Upper lobe of left lung (tissue), 6 donors: Measurements from ENCODE around the gene MRAP. TPM values are rescaled to one million over a fixed set of nuclear protein-coding genes. Genes with fewer than 3 reads are reported as not detected.
"Not testable (repeated sequence)": the region's sequence is repeated elsewhere in the genome, so short reads cannot be mapped to it uniquely, and the experiment has no call there.

Experiments
- ATAC-seq, 2 donors: fragments of 200-7000 bp; cut with Tn5 transposase; one replicate each; pipeline ENCODE4 v1.9.1; 2022; ENCODE audit warnings: mild to moderate bottlenecking in 2 of 2, moderate library complexity in 2 of 2; ENCODE audit not compliant: low FRiP score in 2 of 2
- DNase-seq, 2 donors: peaks; one replicate each; pipeline ENCODE4 v3.0.0-alpha.2; 2019 to 2020
- H3K27ac ChIP-seq, 4 donors: fragments of 200-600 bp; sonication (generic); one replicate each; pipeline ENCODE4 v1.5.1; 2016 to 2019
- H3K27me3 ChIP-seq, 4 donors: fragments of 200-600 bp; sonication (generic); one replicate each; pipeline ENCODE4 v1.5.1; 2017 to 2019
- H3K36me3 ChIP-seq, 4 donors: fragments of 200-600 bp; sonication (generic); one replicate each; pipeline ENCODE4 v1.5.1; 2016 to 2019
- H3K4me1 ChIP-seq, 4 donors: fragments of 200-600 bp; sonication (generic); one replicate each; pipeline ENCODE4 v1.5.1; 2018 to 2019
- H3K4me3 ChIP-seq, 4 donors: fragments of 200-600 bp; sonication (generic); one replicate each; pipeline ENCODE4 v1.5.1; 2017 to 2019; ENCODE audit warnings: mild to moderate bottlenecking in 2 of 4, moderate library complexity in 1 of 4
- H3K9me3 ChIP-seq, 4 donors: fragments of 200-600 bp; sonication (generic); one replicate each; pipeline ENCODE4 v1.5.1; 2018 to 2019
- EP300 ChIP-seq, 4 donors: sonication (generic); formaldehyde crosslinking; IDR thresholded peaks; one replicate each; pipeline ENCODE4 v1.5.1; 2017; ENCODE audit warnings: antibody characterized with exemption in 4 of 4, control low read depth in 2 of 4
- POLR2A ChIP-seq, 4 donors: fragments of 450-650 bp; IDR thresholded peaks; one replicate each; pipeline ENCODE4 v1.5.1; 2016 to 2017; ENCODE audit warnings: antibody characterized with exemption in 4 of 4, mild to moderate bottlenecking in 2 of 4
- POLR2AphosphoS5 ChIP-seq, 2 donors: sonication (generic); formaldehyde crosslinking; IDR thresholded peaks; one replicate each; pipeline ENCODE4 v1.5.1; 2017; ENCODE audit warnings: antibody characterized with exemption in 2 of 2
- WGBS, 2 donors: methylation state at CpG; one replicate each; pipeline ENCODE4 v1.1.5; 2017 to 2018; 5-methylcytosine and 5-hydroxymethylcytosine counted together
- total RNA-seq, 6 donors: library from RNA; depleted of rRNA in 4 of 6; stranded (reverse); fragments of >200 nt in 4 of 6; gene quantifications; one replicate each; pipeline versions ENCODE4 v1.1.0 to v1.2.1, GENCODE V29; 2016 to 2021
- TF ChIP-seq, protein P1 (sequence below), 6 experiments: fragments of 450-650 bp in 4 of 6; fragments of 200-600 bp in 2 of 6; sonication (generic) in 2 of 6; IDR thresholded peaks; one replicate each; pipeline ENCODE4 v1.5.1; 2016 to 2019; ENCODE audit warnings: antibody characterized with exemption in 6 of 6
- donor health status: DM: no; HTN: no; CAD: no; lungs with moderate emphysema.
- donor health status: DM: no; HTN: yes; CAD: no; lungs with severe emphysema.

The MRAP gene
- total RNA-seq, 6 donors from 2014 or later: 0.46 to 2.3 (median 0.54) TPM; not detected in 3

DNA sequence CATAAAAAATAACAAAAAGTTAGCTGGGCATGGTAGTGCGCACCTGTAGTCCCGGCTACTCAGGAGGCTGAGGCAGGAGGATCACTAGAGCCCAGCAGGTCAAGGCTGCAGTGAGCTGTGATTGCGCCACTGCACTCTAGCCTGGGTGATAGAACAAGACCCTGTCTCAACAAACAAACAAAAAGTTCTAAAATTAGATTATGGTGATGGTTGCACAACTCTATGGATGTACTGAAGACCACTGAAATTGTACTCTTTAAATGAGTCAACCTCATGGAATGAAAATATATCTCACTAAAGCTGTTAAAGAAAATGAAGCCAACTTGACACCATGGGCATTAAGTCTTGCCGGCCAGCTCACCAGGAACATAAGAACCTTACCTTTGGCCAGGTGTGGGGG lies 9.1 kb downstream of the MRAP start:
- H3K9me3 ChIP-seq: no peaks in the 10 kb centered on the region
- no peak for TF ChIP-seq POLR2AphosphoS5 (IDR thresholded peaks at IDR 0.05)
- TF ChIP-seq POLR2A (IDR thresholded peaks at IDR 0.05): no peak
- TF ChIP-seq, protein P1, sequence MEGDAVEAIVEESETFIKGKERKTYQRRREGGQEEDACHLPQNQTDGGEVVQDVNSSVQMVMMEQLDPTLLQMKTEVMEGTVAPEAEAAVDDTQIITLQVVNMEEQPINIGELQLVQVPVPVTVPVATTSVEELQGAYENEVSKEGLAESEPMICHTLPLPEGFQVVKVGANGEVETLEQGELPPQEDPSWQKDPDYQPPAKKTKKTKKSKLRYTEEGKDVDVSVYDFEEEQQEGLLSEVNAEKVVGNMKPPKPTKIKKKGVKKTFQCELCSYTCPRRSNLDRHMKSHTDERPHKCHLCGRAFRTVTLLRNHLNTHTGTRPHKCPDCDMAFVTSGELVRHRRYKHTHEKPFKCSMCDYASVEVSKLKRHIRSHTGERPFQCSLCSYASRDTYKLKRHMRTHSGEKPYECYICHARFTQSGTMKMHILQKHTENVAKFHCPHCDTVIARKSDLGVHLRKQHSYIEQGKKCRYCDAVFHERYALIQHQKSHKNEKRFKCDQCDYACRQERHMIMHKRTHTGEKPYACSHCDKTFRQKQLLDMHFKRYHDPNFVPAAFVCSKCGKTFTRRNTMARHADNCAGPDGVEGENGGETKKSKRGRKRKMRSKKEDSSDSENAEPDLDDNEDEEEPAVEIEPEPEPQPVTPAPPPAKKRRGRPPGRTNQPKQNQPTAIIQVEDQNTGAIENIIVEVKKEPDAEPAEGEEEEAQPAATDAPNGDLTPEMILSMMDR (IDR thresholded peaks at IDR 0.05): no peak
- TF ChIP-seq EP300 (IDR thresholded peaks at IDR 0.05): no peak
- no peak overlapping the region for H3K4me3 ChIP-seq
- H3K27me3 ChIP-seq: no peaks in the 10 kb centered on the region
- no peak overlapping the region for H3K27ac ChIP-seq
- peaks cover 0 to 9% (median 5%) of the 10 kb centered on the region in 4 donors for H3K36me3 ChIP-seq
- ATAC-seq (no peak), DNase-seq (no peak)
- H3K4me1 ChIP-seq: no peaks in the 10 kb centered on the region
- WGBS, 2 donors: 96% methylated on average over 4 of the region's 4 CpGs

DNA sequence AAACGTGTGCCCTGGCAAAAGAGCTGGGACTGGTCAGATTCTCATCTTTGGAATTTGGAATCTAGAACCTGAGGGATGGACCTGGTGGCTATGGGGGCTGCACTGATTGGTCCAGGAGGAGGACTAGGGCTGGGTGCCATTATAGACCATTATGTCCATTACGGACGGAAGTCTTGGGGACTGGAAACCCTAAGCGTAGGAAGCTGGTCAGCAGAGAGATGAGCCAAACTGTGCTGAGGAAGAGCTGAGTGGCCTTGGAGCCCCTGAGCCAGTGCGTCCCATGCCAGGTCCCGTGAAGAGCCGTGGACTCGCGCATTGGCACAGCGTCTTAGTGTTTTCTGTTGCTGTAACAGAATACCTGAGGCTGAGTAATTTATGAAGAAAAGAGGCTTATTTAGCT lies 10.0 kb downstream of the MRAP start:
- TF ChIP-seq EP300 (IDR thresholded peaks at IDR 0.05): no peak
- TF ChIP-seq, protein P1 (IDR thresholded peaks at IDR 0.05): no peak
- TF ChIP-seq POLR2A (IDR thresholded peaks at IDR 0.05): no peak
- no peak for TF ChIP-seq POLR2AphosphoS5 (IDR thresholded peaks at IDR 0.05)
- Histone ChIP-seq H3K27me3 (no peaks in the 10 kb centered on the region), H3K27ac (no peak overlapping the region), H3K36me3 (peaks cover 0 to 17% (median 9%) of the 10 kb centered on the region in 4 donors), H3K4me1 (no peaks in the 10 kb centered on the region), H3K4me3 (no peak overlapping the region), H3K9me3 (no peaks in the 10 kb centered on the region)
- 95 to 96% methylated on average over 10 of the region's 10 CpGs for whole genome bisulfite sequencing, 2 donors
- no peak for DNase-seq
- ATAC-seq: no peak

DNA sequence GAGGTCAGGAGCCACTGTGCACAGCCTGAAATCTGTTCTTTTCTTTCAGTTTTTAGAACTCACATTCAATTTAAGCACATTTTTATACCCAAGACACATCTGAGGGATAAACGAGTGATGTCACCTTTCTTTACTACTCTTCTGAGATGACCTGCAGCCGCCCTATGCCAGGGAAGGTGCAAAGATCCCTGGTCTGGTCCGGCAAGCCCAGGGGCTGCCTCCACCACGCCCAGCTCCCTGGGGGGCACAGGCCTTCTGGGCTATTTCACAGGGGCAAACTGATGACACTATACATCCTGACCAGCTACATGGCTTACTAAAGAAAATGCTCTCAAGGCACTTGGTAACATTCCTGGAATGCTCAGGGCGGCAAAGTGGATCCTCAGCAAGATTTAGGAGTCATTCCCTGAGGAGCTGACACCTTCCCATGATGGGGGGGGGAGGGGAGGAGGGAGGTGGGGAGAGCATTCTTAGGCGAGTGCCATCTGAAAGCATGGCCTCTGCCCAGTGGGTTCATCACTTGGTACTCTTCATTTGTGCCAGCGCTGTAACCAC lies 11.3 kb downstream of the MRAP start:
- WGBS, 2 donors: 89 to 91% methylated on average over 5 to 7 of the region's 7 CpGs
- ATAC-seq (no peak), DNase-seq (no peak)

DNA sequence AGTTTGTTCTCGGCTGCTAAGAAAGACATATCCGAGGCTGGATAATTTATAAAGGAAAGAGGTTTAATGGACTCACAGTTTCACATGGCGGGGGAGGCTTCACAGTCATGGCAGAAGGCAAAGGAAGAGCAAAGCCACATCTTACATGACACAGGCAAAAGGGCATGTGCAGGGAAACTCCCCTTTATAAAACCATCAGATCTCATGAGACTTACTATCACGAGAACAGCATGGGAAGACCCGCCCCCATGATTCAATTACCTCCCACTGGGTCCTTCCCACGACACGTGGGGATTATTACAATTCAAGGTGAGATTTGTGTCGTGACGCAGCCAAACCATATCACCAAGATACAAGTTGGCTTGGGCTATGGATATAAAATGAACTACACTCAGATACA lies 12.3 kb downstream of the MRAP start:
- WGBS, 2 donors: 89 to 90% methylated on average over 9 of the region's 9 CpGs

More for the DNA sequence above, 11.3 kb downstream of the MRAP start:
- H3K9me3 ChIP-seq: no peaks in the 10 kb centered on the region
- no peak overlapping the region for H3K27ac ChIP-seq
- no peak overlapping the region for H3K4me3 ChIP-seq
- H3K36me3 ChIP-seq: peaks cover 6 to 29% (median 20%) of the 10 kb centered on the region in 4 donors
- H3K4me1 ChIP-seq: no peaks in the 10 kb centered on the region
- TF ChIP-seq POLR2A (IDR thresholded peaks at IDR 0.05): no peak
- no peak for TF ChIP-seq POLR2AphosphoS5 (IDR thresholded peaks at IDR 0.05)
- no peak for TF ChIP-seq EP300 (IDR thresholded peaks at IDR 0.05)
- TF ChIP-seq, protein P1 (IDR thresholded peaks at IDR 0.05): no peak
- H3K27me3 ChIP-seq: no peaks in the 10 kb centered on the region

DNA sequence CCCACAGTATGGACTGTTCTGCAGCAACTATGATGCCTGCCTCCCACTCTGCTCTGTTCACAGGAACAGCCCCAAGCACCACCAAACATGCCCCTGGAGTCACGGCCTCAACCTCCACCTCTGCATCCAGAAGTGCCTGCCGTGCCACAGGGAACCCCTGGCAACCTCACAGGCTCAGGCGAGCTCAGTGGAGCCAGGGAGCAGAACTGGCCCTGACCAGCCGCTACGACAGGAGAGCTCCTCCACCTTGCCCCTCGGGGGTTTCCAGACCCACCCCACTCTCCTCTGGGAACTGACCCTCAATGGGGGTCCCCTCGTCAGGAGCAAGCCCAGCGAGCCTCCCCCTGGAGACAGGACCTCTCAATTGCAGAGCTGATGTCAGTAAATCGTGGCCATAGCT lies 13.0 kb downstream of the MRAP start:
- DNase-seq (no peak), ATAC-seq (peak in 1 of 2 donors; percentile 30)
- 97 to 100% methylated on average over 8 of the region's 9 CpGs for WGBS, 2 donors
- H3K9me3 ChIP-seq: no peaks in the 10 kb centered on the region
- peaks cover 10 to 44% (median 29%) of the 10 kb centered on the region in 4 donors for H3K36me3 ChIP-seq
- TF ChIP-seq EP300 (IDR thresholded peaks at IDR 0.05): no peak
- TF ChIP-seq POLR2A (IDR thresholded peaks at IDR 0.05): no peak
- TF ChIP-seq, protein P1 (IDR thresholded peaks at IDR 0.05): no peak
- no peak for TF ChIP-seq POLR2AphosphoS5 (IDR thresholded peaks at IDR 0.05)
- no peaks in the 10 kb centered on the region for H3K27me3 ChIP-seq
- no peak overlapping the region for H3K27ac ChIP-seq
- no peaks in the 10 kb centered on the region for H3K4me1 ChIP-seq
- no peak overlapping the region for H3K4me3 ChIP-seq

More for the DNA sequence above, 12.3 kb downstream of the MRAP start:
- not testable (repeated sequence) for H3K4me3 ChIP-seq, H3K4me1 ChIP-seq, DNase-seq, H3K27ac ChIP-seq, ATAC-seq, H3K9me3 ChIP-seq, H3K27me3 ChIP-seq
- H3K36me3 ChIP-seq: peaks cover 6 to 37% (median 22%) of the 10 kb centered on the region in 4 donors
